SJSA1 (cell line): ENCODE data around the gene CFAP61. TPM values are rescaled to one million over a fixed set of nuclear protein-coding genes. Genes with fewer than 3 reads are reported as not detected.

Experiments
- DNase-seq, 2 experiments: peaks; one replicate each; pipeline ENCODE4 v3.0.0-alpha.2; 2015 to 2020; ENCODE audit warnings: low spot score in 2 of 2, low read depth in 1 of 2
- H3K27ac ChIP-seq: fragments of 250-450 bp; sonication (Bioruptor Pico); 2 replicates; pipeline ENCODE4 v1.5.1; 2020; ENCODE audit warnings: mild to moderate bottlenecking, moderate library complexity
- H3K27me3 ChIP-seq: fragments of 250-450 bp; sonication (Bioruptor Pico); replicated peaks from 2 replicates; pipeline ENCODE4 v1.5.1; 2020; ENCODE audit warnings: mild to moderate bottlenecking, moderate library complexity
- H3K36me3 ChIP-seq: fragments of 250-450 bp; sonication (Bioruptor Pico); 2 replicates; pipeline ENCODE4 v1.5.1; 2020; ENCODE audit warnings: mild to moderate bottlenecking
- H3K4me1 ChIP-seq: fragments of 250-450 bp; sonication (Bioruptor Pico); replicated peaks from 2 replicates; pipeline ENCODE4 v1.6.1; 2021; ENCODE audit warnings: mild to moderate bottlenecking
- H3K4me3 ChIP-seq: fragments of 250-450 bp; sonication (Bioruptor Pico); 2 replicates; pipeline ENCODE4 v1.5.1; 2020; ENCODE audit warnings: mild to moderate bottlenecking
- H3K9me3 ChIP-seq: fragments of 250-450 bp; sonication (Bioruptor Pico); replicated peaks from 2 replicates; pipeline ENCODE4 v1.5.1; 2020; ENCODE audit warnings: mild to moderate bottlenecking
- total RNA-seq: library from RNA; depleted of rRNA; stranded (reverse); fragments of >200 nt; shearing (Covaris generic); gene quantifications from 2 replicates; pipeline ENCODE4 v1.2.3, GENCODE V29; 2014

Gene CFAP61
- total RNA-seq, 1 experiment from 2014 or later, result not detected

- Histone ChIP-seq H3K27me3 (no peaks in the 10 kb centered on the region), H3K36me3 (no peaks in the 10 kb centered on the region), H3K4me1 (no peaks in the 10 kb centered on the region), H3K9me3 (no peaks in the 10 kb centered on the region), H3K27ac (no peak overlapping the region), H3K4me3 (no peak overlapping the region)
- DNase-seq, result no peak
Observed at GRCh38 chr20:20295621-20296498, 243.5 kb downstream of the CFAP61 start.

- H3K4me1 ChIP-seq, result no peaks in the 10 kb centered on the region
- 0 out of 2 replicates have a peak, but pooled peaks cover 9% of the 10 kb centered on the region for H3K27me3 ChIP-seq
- H3K36me3 ChIP-seq, result no peaks in the 10 kb centered on the region
- H3K4me3 ChIP-seq, result no peak overlapping the region
- H3K27ac ChIP-seq, result no peak overlapping the region
- no peaks in the 10 kb centered on the region for H3K9me3 ChIP-seq
- no peak for DNase-seq
Observed at GRCh38 chr20:20297181-20297580, 244.8 kb downstream of the CFAP61 start.

DNA sequence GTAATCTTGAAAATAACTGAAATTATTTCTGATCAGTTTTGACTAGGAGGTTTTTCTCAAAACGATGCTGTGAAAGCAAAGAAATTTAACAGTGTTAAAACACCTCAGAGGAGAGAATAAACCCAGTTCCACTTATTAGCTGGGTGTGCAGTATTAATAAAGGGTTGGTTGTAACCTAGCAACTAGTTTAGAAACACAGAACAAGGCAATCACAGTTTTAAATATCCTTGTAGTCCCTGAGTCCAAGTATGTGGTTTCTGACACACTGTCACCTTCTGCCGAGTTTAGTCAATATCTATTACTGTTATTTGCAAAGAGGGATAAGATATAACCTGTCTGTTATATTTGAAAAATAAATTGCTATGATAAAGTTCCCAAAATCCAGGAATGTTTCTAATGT lies 245.4 kb downstream of the CFAP61 start:
- Histone ChIP-seq H3K27ac (no peak overlapping the region), H3K4me3 (no peak overlapping the region), H3K36me3 (no peaks in the 10 kb centered on the region), H3K9me3 (no peaks in the 10 kb centered on the region), H3K4me1 (no peaks in the 10 kb centered on the region), H3K27me3 (peaks cover 12% of the 10 kb centered on the region; the same call in 1 of the 2 replicates)
- no peak for DNase-seq

- no peak for DNase-seq
- Histone ChIP-seq H3K36me3 (no peaks in the 10 kb centered on the region), H3K9me3 (no peaks in the 10 kb centered on the region), H3K4me3 (no peak overlapping the region), H3K27ac (no peak overlapping the region), H3K27me3 (peaks cover 15% of the 10 kb centered on the region; the same call in 1 of the 2 replicates), H3K4me1 (no peaks in the 10 kb centered on the region)
Observed at GRCh38 chr20:20299904-20300303, 247.6 kb downstream of the CFAP61 start.

GRCh38 chr20:20303320-20303719 lies 251.0 kb downstream of the CFAP61 start:
- no peak for DNase-seq
- Histone ChIP-seq H3K4me3 (no peak overlapping the region), H3K36me3 (no peaks in the 10 kb centered on the region), H3K27ac (no peak overlapping the region), H3K4me1 (no peaks in the 10 kb centered on the region), H3K9me3 (no peaks in the 10 kb centered on the region), H3K27me3 (peaks cover 15% of the 10 kb centered on the region; the same call in 1 of the 2 replicates)

DNA sequence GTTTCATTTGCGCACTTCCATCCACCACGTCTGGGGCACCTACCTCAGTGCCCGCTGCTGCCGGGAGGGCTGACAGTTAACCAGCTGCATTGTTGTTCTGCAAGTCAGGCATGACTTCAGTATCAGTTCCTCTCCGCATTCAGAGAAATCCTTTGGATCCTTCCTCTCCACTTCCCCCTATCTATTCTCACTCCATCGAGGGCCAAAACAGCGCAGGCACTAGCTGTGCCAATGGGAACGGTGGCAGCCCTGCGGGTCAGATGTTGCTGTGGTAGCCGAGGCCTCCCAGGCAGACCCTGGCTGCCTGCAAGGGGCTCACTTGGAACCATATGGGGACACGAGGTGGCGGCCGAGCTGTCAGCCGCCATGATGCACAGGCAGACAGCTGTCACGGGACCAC lies 251.4 kb downstream of the CFAP61 start:
- Histone ChIP-seq H3K9me3 (no peaks in the 10 kb centered on the region), H3K27ac (no peak overlapping the region), H3K27me3 (peaks cover 15% of the 10 kb centered on the region; the same call in 1 of the 2 replicates), H3K36me3 (no peaks in the 10 kb centered on the region), H3K4me3 (no peak overlapping the region), H3K4me1 (no peaks in the 10 kb centered on the region)
- DNase-seq, result no peak

- no peak for DNase-seq
- no peak overlapping the region for H3K27ac ChIP-seq
- H3K36me3 ChIP-seq, result no peaks in the 10 kb centered on the region
Observed at GRCh38 chr20:20304942-20305341, 252.6 kb downstream of the CFAP61 start.

DNA sequence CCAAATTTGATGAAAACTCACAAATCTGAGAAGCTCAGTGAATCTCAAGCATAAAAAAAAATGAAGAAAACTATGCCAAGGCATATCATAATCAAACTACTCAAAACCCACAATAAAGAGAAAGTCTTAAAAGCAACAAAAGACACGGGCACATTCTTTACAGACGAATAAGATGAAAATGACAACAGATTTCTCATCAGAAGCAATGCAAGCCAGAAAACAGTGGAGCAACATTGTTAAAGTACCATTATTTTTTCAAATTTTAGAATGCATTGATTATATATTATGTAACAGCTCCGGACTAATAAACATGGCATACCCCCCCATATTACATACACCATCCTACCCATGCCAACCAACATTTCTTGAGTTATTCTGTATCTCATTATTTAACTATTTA lies 260.2 kb downstream of the CFAP61 start:
- DNase-seq, result no peak
- no peaks in the 10 kb centered on the region for H3K36me3 ChIP-seq

More at GRCh38 chr20:20304942-20305341, 252.6 kb downstream of the CFAP61 start:
- Histone ChIP-seq H3K4me1 (no peaks in the 10 kb centered on the region), H3K9me3 (no peaks in the 10 kb centered on the region), H3K27me3 (peaks cover 15% of the 10 kb centered on the region; the same call in 1 of the 2 replicates), H3K4me3 (no peak overlapping the region)

DNA sequence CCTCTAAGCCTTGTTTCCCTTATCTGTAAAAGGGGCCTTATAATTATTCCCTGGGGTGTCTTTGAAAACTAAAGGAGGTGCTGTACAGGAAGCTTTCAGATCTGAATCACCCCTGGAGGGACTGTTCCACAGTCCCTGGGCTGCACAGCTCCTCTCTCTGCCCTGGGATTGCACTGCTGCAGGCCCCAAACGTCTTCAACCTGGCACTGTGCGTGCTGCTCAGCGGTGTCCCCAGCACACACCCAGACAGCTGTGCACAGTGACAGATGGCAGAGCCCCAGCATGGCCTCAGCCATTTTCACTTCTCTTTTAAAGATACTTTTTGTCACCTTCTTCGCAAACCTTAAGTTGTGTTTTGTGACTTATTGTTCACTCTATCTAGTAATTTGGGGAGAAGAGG lies 264.9 kb downstream of the CFAP61 start:
- H3K27me3 ChIP-seq, result no peaks in the 10 kb centered on the region
- H3K4me3 ChIP-seq, result no peak overlapping the region
- H3K36me3 ChIP-seq, result no peaks in the 10 kb centered on the region
- DNase-seq, result no peak
- no peak overlapping the region for H3K27ac ChIP-seq
- H3K4me1 ChIP-seq, result no peaks in the 10 kb centered on the region
- H3K9me3 ChIP-seq, result no peaks in the 10 kb centered on the region

More for the DNA sequence above, 260.2 kb downstream of the CFAP61 start:
- Histone ChIP-seq H3K9me3 (no peaks in the 10 kb centered on the region), H3K4me1 (no peaks in the 10 kb centered on the region), H3K4me3 (no peak overlapping the region), H3K27me3 (no peaks in the 10 kb centered on the region), H3K27ac (no peak overlapping the region)

GRCh38 chr20:20317621-20318364 lies 265.5 kb downstream of the CFAP61 start:
- no peaks in the 10 kb centered on the region for H3K9me3 ChIP-seq
- H3K4me1 ChIP-seq, result no peaks in the 10 kb centered on the region
- no peak overlapping the region for H3K27ac ChIP-seq
- H3K27me3 ChIP-seq, result no peaks in the 10 kb centered on the region
- no peaks in the 10 kb centered on the region for H3K36me3 ChIP-seq
- H3K4me3 ChIP-seq, result no peak overlapping the region
- no peak for DNase-seq

- H3K4me3 ChIP-seq, result no peak overlapping the region
- H3K9me3 ChIP-seq, result no peaks in the 10 kb centered on the region
- no peaks in the 10 kb centered on the region for H3K4me1 ChIP-seq
- DNase-seq, result no peak
- no peaks in the 10 kb centered on the region for H3K36me3 ChIP-seq
- no peak overlapping the region for H3K27ac ChIP-seq
- H3K27me3 ChIP-seq, result no peaks in the 10 kb centered on the region
Observed at GRCh38 chr20:20318365-20319161, 266.2 kb downstream of the CFAP61 start.

GRCh38 chr20:20321134-20321533 lies 268.8 kb downstream of the CFAP61 start:
- no peaks in the 10 kb centered on the region for H3K36me3 ChIP-seq
- DNase-seq, result no peak
- H3K27ac ChIP-seq, result no peak overlapping the region
- H3K4me1 ChIP-seq, result no peaks in the 10 kb centered on the region
- H3K4me3 ChIP-seq, result no peak overlapping the region
- H3K27me3 ChIP-seq, result no peaks in the 10 kb centered on the region; the same call in 1 of the 2 replicates
- H3K9me3 ChIP-seq, result no peaks in the 10 kb centered on the region

GRCh38 chr20:20321917-20322316 lies 269.6 kb downstream of the CFAP61 start:
- H3K27ac ChIP-seq, result no peak overlapping the region
- H3K4me1 ChIP-seq, result no peaks in the 10 kb centered on the region
- no peaks in the 10 kb centered on the region; the same call in 1 of the 2 replicates for H3K27me3 ChIP-seq
- H3K36me3 ChIP-seq, result no peaks in the 10 kb centered on the region
- H3K4me3 ChIP-seq, result no peak overlapping the region
- no peaks in the 10 kb centered on the region for H3K9me3 ChIP-seq
- no peak for DNase-seq
